H1 (cell line): ENCODE data around the gene UGT1A1. TPM values are rescaled to one million over a fixed set of nuclear protein-coding genes. Genes with fewer than 3 reads are reported as not detected.

ENCODE experiments used
- CTCF ChIA-PET: fragments of 300-600 bp; sonication (Branson Sonifier 250); formaldehyde crosslinking; loops from one replicate; lab custom pipeline; 2021; ENCODE audit not compliant: partially characterized antibody; lab: Charles Lee
- POLR2A ChIA-PET: fragments of 300-600 bp; sonication (Branson Sonifier 250); formaldehyde crosslinking; loops from one replicate; lab custom pipeline; 2021; ENCODE audit warnings: inconsistent platforms; ENCODE audit not compliant: partially characterized antibody; lab: Charles Lee
- DNase-seq, 2 experiments: peaks; one replicate each; pipeline versions ENCODE4 v3.0.0 to v3.0.0-alpha.2; 2010 to 2022; ENCODE audit warnings: low spot score in 2 of 2, low read depth in 1 of 2, mixed read lengths in 1 of 2
- FAIRE-seq: peaks from 2 replicates; lab custom pipeline; 2011; peaks lifted over from hg19 to GRCh38; lab: Jason Lieb, UNC
- H2AFZ ChIP-seq: 2 replicates; pipeline ENCODE4 v1.8.1; 2012; ENCODE audit warnings: low read length, inconsistent platforms
- H2AK5ac ChIP-seq: 2 replicates; pipeline ENCODE4 v1.6.1; 2013; ENCODE audit warnings: low read depth, low read length
- H2BK120ac ChIP-seq: replicated peaks from 2 replicates; pipeline ENCODE3; 2013; ENCODE audit warnings: low read depth, low read length, inconsistent platforms
- H2BK12ac ChIP-seq: 2 replicates; pipeline ENCODE4 v1.6.1; 2013; ENCODE audit warnings: low read depth, low read length
- H2BK15ac ChIP-seq: 2 replicates; pipeline ENCODE4 v1.6.1; 2013; ENCODE audit warnings: low read length
- H2BK20ac ChIP-seq: 2 replicates; pipeline ENCODE4 v1.6.1; 2013; ENCODE audit warnings: low read length
- H2BK5ac ChIP-seq: 2 replicates; pipeline ENCODE4 v1.6.1; 2013; ENCODE audit warnings: low read depth, low read length
- H3K14ac ChIP-seq: 2 replicates; pipeline ENCODE4 v1.6.1; 2013; ENCODE audit warnings: inconsistent platforms; ENCODE audit not compliant: insufficient read length
- H3K18ac ChIP-seq: 2 replicates; pipeline ENCODE4 v1.6.1; 2013; ENCODE audit warnings: low read length; ENCODE audit errors: extremely low read depth
- H3K23ac ChIP-seq: 2 replicates; pipeline ENCODE4 v1.6.1; 2013; ENCODE audit warnings: inconsistent platforms; ENCODE audit not compliant: insufficient read length
- H3K23me2 ChIP-seq: 2 replicates; pipeline ENCODE4 v1.6.1; 2013; ENCODE audit warnings: low read depth, low read length
- H3K27ac ChIP-seq: 2 replicates; pipeline ENCODE4 v1.6.1; 2011; ENCODE audit warnings: low read depth, low read length, inconsistent platforms
- H3K27me3 ChIP-seq, 4 experiments: replicated peaks in 1 of 4; 1 replicate in 1 of 4; 2 replicates in 3 of 4; pipeline versions ENCODE4 v1.6.1 to v1.8.1; 2011 to 2013; ENCODE audit warnings: low read length in 3 of 4, mild to moderate bottlenecking in 3 of 4, inconsistent platforms in 2 of 4, mixed read lengths in 2 of 4, moderate library complexity in 1 of 4; ENCODE audit not compliant: control insufficient read depth in 3 of 4, insufficient read depth in 3 of 4; ENCODE audit errors: extremely low read depth in 1 of 4
- H3K36me3 ChIP-seq, 4 experiments: 2 replicates each; pipeline versions ENCODE4 v1.6.1 to v1.8.1; 2011 to 2013; ENCODE audit warnings: mild to moderate bottlenecking in 4 of 4, low read length in 3 of 4, moderate library complexity in 2 of 4, control low read depth in 1 of 4, inconsistent platforms in 1 of 4; ENCODE audit not compliant: insufficient read depth in 4 of 4, control insufficient read depth in 2 of 4
- H3K4ac ChIP-seq: replicated peaks from 2 replicates; pipeline ENCODE3; 2013; ENCODE audit warnings: low read length, low read depth, mixed read lengths, inconsistent platforms; ENCODE audit not compliant: insufficient read length
- H3K4me1 ChIP-seq, 4 experiments: replicated peaks in 1 of 4; 1 replicate in 1 of 4; 2 replicates in 3 of 4; pipeline versions ENCODE4 v1.6.1 to v1.8.1; 2011 to 2013; ENCODE audit warnings: low read length in 3 of 4, inconsistent platforms in 2 of 4, mixed read lengths in 1 of 4; ENCODE audit not compliant: insufficient read depth in 4 of 4, control insufficient read depth in 3 of 4
- H3K4me2 ChIP-seq, 2 experiments: 2 replicates each; pipeline versions ENCODE4 v1.6.1 to v1.8.1; 2011 to 2013; ENCODE audit warnings: low read depth in 2 of 2, low read length in 2 of 2, control low read depth in 1 of 2, inconsistent platforms in 1 of 2, mild to moderate bottlenecking in 1 of 2; ENCODE audit not compliant: insufficient read depth in 1 of 2
- H3K4me3 ChIP-seq, 4 experiments: fragments of 200-600, 300-600 bp in 1 of 4; sonication (generic), shearing (Covaris generic), sonication (Bioruptor Twin) in 1 of 4; 2 replicates each; pipeline versions ENCODE4 v1.5.1 to v1.8.1; 2011 to 2016; ENCODE audit warnings: low read length in 4 of 4, low read depth in 3 of 4, control low read depth in 2 of 4, inconsistent platforms in 2 of 4, mild to moderate bottlenecking in 2 of 4, mixed read lengths in 1 of 4, moderate library complexity in 1 of 4; ENCODE audit not compliant: insufficient read depth in 2 of 4; ENCODE audit errors: extremely low read depth in 1 of 4
- H3K56ac ChIP-seq: replicated peaks from 2 replicates; pipeline ENCODE3; 2013; ENCODE audit warnings: low read depth, mild to moderate bottlenecking, mixed read lengths, low read length, inconsistent platforms; ENCODE audit not compliant: insufficient read length
- H3K79me1 ChIP-seq: 2 replicates; pipeline ENCODE4 v1.6.1; 2013; ENCODE audit warnings: low read depth, low read length, control low read depth
- H3K79me2 ChIP-seq, 2 experiments: 2 replicates each; pipeline versions ENCODE4 v1.6.1 to v1.8.1; 2012 to 2013; ENCODE audit warnings: low read length in 2 of 2, mild to moderate bottlenecking in 2 of 2, inconsistent platforms in 1 of 2; ENCODE audit not compliant: insufficient read depth in 2 of 2, control insufficient read depth in 1 of 2
- H3K9ac ChIP-seq, 4 experiments: replicated peaks in 1 of 4; 1 replicate in 1 of 4; 2 replicates in 3 of 4; pipeline versions ENCODE4 v1.6.1 to v1.8.1; 2011 to 2013; ENCODE audit warnings: low read depth in 3 of 4, low read length in 3 of 4, control low read depth in 2 of 4, mild to moderate bottlenecking in 2 of 4, moderate library complexity in 2 of 4, inconsistent platforms in 1 of 4; ENCODE audit errors: extremely low read depth in 1 of 4
- H3K9me3 ChIP-seq, 2 experiments: 2 replicates each; pipeline versions ENCODE4 v1.6.1 to v1.8.1; 2012 to 2013; ENCODE audit warnings: mild to moderate bottlenecking in 2 of 2, moderate library complexity in 2 of 2, control low read depth in 1 of 2, inconsistent platforms in 1 of 2, low read depth in 1 of 2, low read length in 1 of 2, mixed read lengths in 1 of 2; ENCODE audit not compliant: insufficient read depth in 2 of 2
- H4K20me1 ChIP-seq, 2 experiments: replicated peaks in 1 of 2; 2 replicates each; pipeline versions ENCODE3 to v1.8.1; 2011 to 2013; ENCODE audit warnings: inconsistent platforms in 2 of 2, low read length in 2 of 2, mild to moderate bottlenecking in 1 of 2; ENCODE audit not compliant: insufficient read depth in 2 of 2, control insufficient read depth in 1 of 2
- H4K5ac ChIP-seq: 2 replicates; pipeline ENCODE4 v1.6.1; 2013; ENCODE audit warnings: low read length, low read depth, mixed read lengths, inconsistent platforms; ENCODE audit not compliant: insufficient read length
- H4K8ac ChIP-seq: 2 replicates; pipeline ENCODE4 v1.8.0; 2013; ENCODE audit warnings: mild to moderate bottlenecking, moderate library complexity, low read length, inconsistent platforms; ENCODE audit not compliant: insufficient read depth; ENCODE audit errors: extremely low read depth
- H4K91ac ChIP-seq: replicated peaks from 2 replicates; pipeline ENCODE3; 2013; ENCODE audit warnings: low read length, mixed read lengths, inconsistent platforms; ENCODE audit not compliant: insufficient read length
- JUND ChIP-seq: IDR thresholded peaks from 2 replicates; pipeline ENCODE4 v1.6.1; 2011; ENCODE audit warnings: mild to moderate bottlenecking, improper control_type of control experiment, low read length
- NANOG ChIP-seq: IDR thresholded peaks from 2 replicates; pipeline ENCODE4 v1.6.1; 2011; ENCODE audit warnings: low read length, low read depth, mild to moderate bottlenecking, inconsistent platforms; ENCODE audit not compliant: insufficient read depth, poor library complexity, severe bottlenecking
- TAF7 ChIP-seq: optimal IDR thresholded peaks from 2 replicates; pipeline ENCODE3; 2011; ENCODE audit warnings: low read depth, mild to moderate bottlenecking, inconsistent platforms, low read length, moderate library complexity, borderline replicate concordance
- polyA plus RNA-seq, 7 experiments: library from polyadenylated mRNA; depleted of rRNA in 3 of 7; stranded (reverse) in 5 of 7; unstranded in 2 of 7; fragments of >200 nt in 5 of 7; fragments of 200-250 nt in 2 of 7; gene quantifications; 1 replicate in 5 of 7; 2 replicates in 1 of 7; 4 replicates in 1 of 7; pipeline versions ENCODE4 v1.2.1 to v1.2.3, GENCODE V29; 2011 to 2013; ENCODE audit warnings: missing spikeins in 2 of 7, mixed read lengths in 2 of 7
- total RNA-seq: library from RNA; stranded (reverse); fragmentation: NEBNext Ultra II Directional; extraction: Animal tissue kit (Norgen Biotek cat#: 25700); gene quantifications from 2 replicates; pipeline ENCODE4 v1.2.1, GENCODE V29; 2021

UGT1A1 gene
- total and polyA plus RNA-seq, 2 of the 8 experiments (the other 6 are each of a cell fraction or from before 2014, with no cell fraction given): not detected

DNA sequence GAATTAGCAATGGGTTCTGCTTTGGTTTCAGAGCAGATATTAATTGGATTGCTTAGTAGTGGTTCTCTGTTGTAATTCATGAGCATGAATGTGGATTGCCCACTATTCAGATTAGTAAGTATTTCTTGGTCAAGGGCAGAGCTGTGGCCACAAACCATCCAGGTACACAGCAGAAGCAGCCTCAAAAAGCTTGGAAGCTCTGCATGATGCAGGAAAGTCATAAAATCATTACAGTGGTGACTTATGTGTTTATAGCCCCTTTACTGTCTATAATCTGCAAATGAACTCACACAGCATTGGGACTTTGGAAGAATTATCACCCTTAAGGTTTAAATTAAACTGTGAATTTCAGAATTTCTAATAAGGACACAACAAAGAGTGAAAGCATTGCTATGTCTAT is 1.9 kb upstream of the UGT1A1 start:
- FAIRE-seq: no peak
- H3K9me3 ChIP-seq: peaks cover 4 to 7% of the 10 kb centered on the region in 2 experiments; a peak in 2 of 4 replicates
- no peak overlapping the region for H3K56ac ChIP-seq
- no peak overlapping the region for H4K91ac ChIP-seq
- ChIA-PET POLR2A (no interaction called here), CTCF (interaction anchor here (1.2 kb wide), 1 partner anchor 281 kb away, joined by 3 read pairs; no protein-coding TSS in a partner anchor)
- no peaks in the 10 kb centered on the region for H4K20me1 ChIP-seq
- H2BK15ac ChIP-seq: no peak overlapping the region
- H2BK5ac ChIP-seq: no peak overlapping the region
- no peak overlapping the region for H4K8ac ChIP-seq
- no peak overlapping the region for H3K4me2 ChIP-seq
- no peak for DNase-seq
- no peaks in the 10 kb centered on the region for H3K4me1 ChIP-seq
- H3K9ac ChIP-seq: no peak overlapping the region
- no peaks in the 10 kb centered on the region for H3K36me3 ChIP-seq
- H3K27me3 ChIP-seq: no peaks in the 10 kb centered on the region
- H3K18ac ChIP-seq: no peak overlapping the region
- no peak overlapping the region for H3K14ac ChIP-seq
- H3K4me3 ChIP-seq: no peak overlapping the region
- H2BK12ac ChIP-seq: no peak overlapping the region
- TF ChIP-seq TAF7: no peak
- TF ChIP-seq NANOG: no peak
- no peak for TF ChIP-seq JUND
- no peak overlapping the region for H2AFZ ChIP-seq
- H3K27ac ChIP-seq: no peak overlapping the region
- H3K4ac ChIP-seq: no peak overlapping the region
- no peaks in the 10 kb centered on the region for H3K23me2 ChIP-seq
- H2BK120ac ChIP-seq: no peak overlapping the region
- H4K5ac ChIP-seq: no peak overlapping the region
- no peaks in the 10 kb centered on the region for H3K79me1 ChIP-seq
- no peak overlapping the region for H2BK20ac ChIP-seq
- no peak overlapping the region for H3K23ac ChIP-seq
- no peak overlapping the region for H2AK5ac ChIP-seq
- no peaks in the 10 kb centered on the region for H3K79me2 ChIP-seq
